ENCODE measurements around the gene FER. TPM values are rescaled to one million over a fixed set of nuclear protein-coding genes. Genes with fewer than 3 reads are reported as not detected.

The FER gene
- polyA plus RNA-seq, 1 of the 3 experiments (the other 2 are of a cell fraction): 1.8 TPM

DNA sequence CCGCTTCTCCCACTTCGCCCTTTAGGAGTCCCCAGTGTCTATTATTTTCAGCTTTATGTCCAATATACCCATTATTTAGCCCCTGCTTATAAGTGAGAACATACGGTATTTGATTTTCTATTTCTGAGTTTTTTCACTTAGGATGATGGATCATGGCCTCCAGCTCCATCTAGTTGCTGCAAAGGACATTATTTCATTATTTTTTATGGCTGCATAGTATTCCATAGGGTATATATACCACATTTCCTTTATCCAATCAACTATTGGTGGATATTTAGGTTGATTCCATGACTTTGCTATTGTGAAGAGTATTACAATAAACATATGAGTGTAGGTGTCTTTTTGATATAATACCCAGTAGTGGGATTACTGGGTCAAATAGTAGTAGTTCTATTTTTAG lies 162.9 kb downstream of the FER start:
- ChIA-PET CTCF (interaction anchor here (1.1 kb wide), 1 partner anchor 46 kb away, joined by 3 read pairs; no protein-coding TSS in a partner anchor), POLR2A (no interaction called here)
- H2AFZ ChIP-seq (ENCODE audit: low read depth): no peak overlapping the region
- no peaks in the 10 kb centered on the region for H3K9me2 ChIP-seq
- peaks cover 0 to 8% of the 10 kb centered on the region in 2 experiments for H3K36me3 ChIP-seq (replicated peaks in 1 of 2; ENCODE audit: control insufficient read depth in 1 of 2, insufficient read depth in 2 of 2, low read length in 1 of 2)
- no peaks in the 10 kb centered on the region for H3K79me2 ChIP-seq (ENCODE audit: insufficient read depth)
- H3K27ac ChIP-seq (ENCODE audit: low read depth in 2 of 2, low read length in 1 of 2): no peak overlapping the region
- no peaks in the 10 kb centered on the region for H3K9me3 ChIP-seq
- no peak overlapping the region for H3K4me3 ChIP-seq (ENCODE audit: low read depth in 2 of 2, low read length in 1 of 2)
- H4K20me1 ChIP-seq (ENCODE audit: insufficient read depth): no peaks in the 10 kb centered on the region
- H3K4me1 ChIP-seq (ENCODE audit: control insufficient read depth in 1 of 2, insufficient read depth in 2 of 2, low read depth in 1 of 2, low read length in 1 of 2): no peaks in the 10 kb centered on the region; a peak in 1 of 4 replicates
- no peak overlapping the region for H3K4me2 ChIP-seq
- no peak overlapping the region for H3K9ac ChIP-seq
- H3K27me3 ChIP-seq (ENCODE audit: insufficient read depth): no peaks in the 10 kb centered on the region
- WGBS (ENCODE audit: low lambda C conversion rate): 97% methylated on average over 3 of the region's 3 CpGs
- DNase-seq: no peak
- H3F3A ChIP-seq (replicated peaks; ENCODE audit: insufficient read depth): peaks cover 4% of the 10 kb centered on the region
- TF ChIP-seq RAD21 (IDR thresholded peaks at IDR 0.05; ENCODE audit: low read length): no peak
- TF ChIP-seq JUND (IDR thresholded peaks at IDR 0.05): no peak
- TF ChIP-seq FOXJ3 (CRISPR knock-in tag; IDR thresholded peaks at IDR 0.05): no peak
- TF ChIP-seq, protein P1, sequence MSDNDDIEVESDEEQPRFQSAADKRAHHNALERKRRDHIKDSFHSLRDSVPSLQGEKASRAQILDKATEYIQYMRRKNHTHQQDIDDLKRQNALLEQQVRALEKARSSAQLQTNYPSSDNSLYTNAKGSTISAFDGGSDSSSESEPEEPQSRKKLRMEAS (IDR thresholded peaks at IDR 0.05; ENCODE audit: low read depth): no peak
- no peak for TF ChIP-seq TAF1 (IDR thresholded peaks at IDR 0.05; ENCODE audit: borderline replicate concordance, low read depth, low read length)
- TF ChIP-seq, protein P2, sequence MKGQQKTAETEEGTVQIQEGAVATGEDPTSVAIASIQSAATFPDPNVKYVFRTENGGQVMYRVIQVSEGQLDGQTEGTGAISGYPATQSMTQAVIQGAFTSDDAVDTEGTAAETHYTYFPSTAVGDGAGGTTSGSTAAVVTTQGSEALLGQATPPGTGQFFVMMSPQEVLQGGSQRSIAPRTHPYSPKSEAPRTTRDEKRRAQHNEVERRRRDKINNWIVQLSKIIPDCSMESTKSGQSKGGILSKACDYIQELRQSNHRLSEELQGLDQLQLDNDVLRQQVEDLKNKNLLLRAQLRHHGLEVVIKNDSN (IDR thresholded peaks at IDR 0.05; ENCODE audit: borderline replicate concordance, low read depth): no peak
- TF ChIP-seq, protein P3, sequence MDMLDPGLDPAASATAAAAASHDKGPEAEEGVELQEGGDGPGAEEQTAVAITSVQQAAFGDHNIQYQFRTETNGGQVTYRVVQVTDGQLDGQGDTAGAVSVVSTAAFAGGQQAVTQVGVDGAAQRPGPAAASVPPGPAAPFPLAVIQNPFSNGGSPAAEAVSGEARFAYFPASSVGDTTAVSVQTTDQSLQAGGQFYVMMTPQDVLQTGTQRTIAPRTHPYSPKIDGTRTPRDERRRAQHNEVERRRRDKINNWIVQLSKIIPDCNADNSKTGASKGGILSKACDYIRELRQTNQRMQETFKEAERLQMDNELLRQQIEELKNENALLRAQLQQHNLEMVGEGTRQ (IDR thresholded peaks at IDR 0.05; ENCODE audit: borderline replicate concordance, low read depth, low read length): no peak
- no peak for TF ChIP-seq CHD2 (IDR thresholded peaks at IDR 0.05; ENCODE audit: low read length, partially characterized antibody)
- TF ChIP-seq NRF1 (IDR thresholded peaks at IDR 0.05; ENCODE audit: low read depth, low read length): no peak
- TF ChIP-seq YY1 (IDR thresholded peaks at IDR 0.05; ENCODE audit: low read depth): no peak
- no peak for TF ChIP-seq EZH2phosphoT487 (IDR thresholded peaks at IDR 0.05; ENCODE audit: borderline replicate concordance, low read depth)
- TF ChIP-seq, protein P4, sequence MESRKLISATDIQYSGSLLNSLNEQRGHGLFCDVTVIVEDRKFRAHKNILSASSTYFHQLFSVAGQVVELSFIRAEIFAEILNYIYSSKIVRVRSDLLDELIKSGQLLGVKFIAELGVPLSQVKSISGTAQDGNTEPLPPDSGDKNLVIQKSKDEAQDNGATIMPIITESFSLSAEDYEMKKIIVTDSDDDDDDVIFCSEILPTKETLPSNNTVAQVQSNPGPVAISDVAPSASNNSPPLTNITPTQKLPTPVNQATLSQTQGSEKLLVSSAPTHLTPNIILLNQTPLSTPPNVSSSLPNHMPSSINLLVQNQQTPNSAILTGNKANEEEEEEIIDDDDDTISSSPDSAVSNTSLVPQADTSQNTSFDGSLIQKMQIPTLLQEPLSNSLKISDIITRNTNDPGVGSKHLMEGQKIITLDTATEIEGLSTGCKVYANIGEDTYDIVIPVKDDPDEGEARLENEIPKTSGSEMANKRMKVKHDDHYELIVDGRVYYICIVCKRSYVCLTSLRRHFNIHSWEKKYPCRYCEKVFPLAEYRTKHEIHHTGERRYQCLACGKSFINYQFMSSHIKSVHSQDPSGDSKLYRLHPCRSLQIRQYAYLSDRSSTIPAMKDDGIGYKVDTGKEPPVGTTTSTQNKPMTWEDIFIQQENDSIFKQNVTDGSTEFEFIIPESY (IDR thresholded peaks at IDR 0.05; ENCODE audit: borderline replicate concordance, low read depth): no peak
- TF ChIP-seq GATA2 (CRISPR knock-in tag; IDR thresholded peaks at IDR 0.05): no peak
- TF ChIP-seq MEF2A (IDR thresholded peaks at IDR 0.05; ENCODE audit: borderline replicate concordance, low read depth): no peak
- no peak for TF ChIP-seq FOXM1 (IDR thresholded peaks at IDR 0.05; ENCODE audit: low read depth)
- TF ChIP-seq, protein P5, sequence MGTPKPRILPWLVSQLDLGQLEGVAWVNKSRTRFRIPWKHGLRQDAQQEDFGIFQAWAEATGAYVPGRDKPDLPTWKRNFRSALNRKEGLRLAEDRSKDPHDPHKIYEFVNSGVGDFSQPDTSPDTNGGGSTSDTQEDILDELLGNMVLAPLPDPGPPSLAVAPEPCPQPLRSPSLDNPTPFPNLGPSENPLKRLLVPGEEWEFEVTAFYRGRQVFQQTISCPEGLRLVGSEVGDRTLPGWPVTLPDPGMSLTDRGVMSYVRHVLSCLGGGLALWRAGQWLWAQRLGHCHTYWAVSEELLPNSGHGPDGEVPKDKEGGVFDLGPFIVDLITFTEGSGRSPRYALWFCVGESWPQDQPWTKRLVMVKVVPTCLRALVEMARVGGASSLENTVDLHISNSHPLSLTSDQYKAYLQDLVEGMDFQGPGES (IDR thresholded peaks at IDR 0.05; ENCODE audit: low read depth, low read length): no peak
- no peak for TF ChIP-seq MXI1 (IDR thresholded peaks at IDR 0.05; ENCODE audit: low read depth, low read length)
- TF ChIP-seq NFIC (IDR thresholded peaks at IDR 0.05; ENCODE audit: borderline replicate concordance): no peak
